ENCODE results near the gene SMARCD1. TPM values are rescaled to one million over a fixed set of nuclear protein-coding genes. Genes with fewer than 3 reads are reported as not detected.

SMARCD1 gene
- total RNA-seq, 1 experiment from 2014 or later = 84.9 TPM

- ATAC-seq (no peak), DNase-seq (ENCODE audit: low read depth, low spot score) (no peak)
- Histone ChIP-seq H3K4me1 (ENCODE audit: control insufficient read depth, insufficient read depth, low read length) (peaks cover 6% of the 10 kb centered on the region; the same call in 1 of the 2 replicates), H3K27me3 (ENCODE audit: control insufficient read depth, insufficient read depth, low read length) (no peaks in the 10 kb centered on the region), H3K27ac (ENCODE audit: low read length) (no peak overlapping the region), H3K4me3 (ENCODE audit: low read depth in 2 of 2, low read length in 2 of 2) (no peak overlapping the region), H3K9me3 (ENCODE audit: control insufficient read depth, insufficient read depth, low read depth, low read length) (no peaks in the 10 kb centered on the region), H3K36me3 (ENCODE audit: control insufficient read depth, insufficient read depth, low read length) (peaks cover 18% of the 10 kb centered on the region)
- BruUV-seq (replicated peaks) = no TSS peak
- in situ Hi-C loops (cut with HindIII; ENCODE audit: low pct_unique_long_range_greater_than_20kb, low sequenced_read_pairs) = no loop called here
- ChIA-PET CTCF (interaction anchor here (0.6 kb wide), 2 partner anchors 123 to 479 kb away, joined by 7 read pairs; no protein-coding TSS in a partner anchor), POLR2A (interaction anchor here (0.7 kb wide), 1 partner anchor 12 kb away, joined by 3 read pairs; no protein-coding TSS in a partner anchor)
- TF ChIP-seq POLR2AphosphoS5 (IDR thresholded peaks at IDR 0.05; ENCODE audit: low read depth, low read length) (no peak), TCF7L2 (IDR thresholded peaks at IDR 0.05; ENCODE audit: low read depth, low read length) (no peak), SIN3A (IDR thresholded peaks at IDR 0.05; ENCODE audit: borderline replicate concordance, insufficient read depth, low read depth, low read length) (no peak), REST (IDR thresholded peaks at IDR 0.05; ENCODE audit: insufficient read depth in 1 of 2, low read depth in 2 of 2, low read length in 1 of 2) (no peak)
- TF ChIP-seq, protein P1, sequence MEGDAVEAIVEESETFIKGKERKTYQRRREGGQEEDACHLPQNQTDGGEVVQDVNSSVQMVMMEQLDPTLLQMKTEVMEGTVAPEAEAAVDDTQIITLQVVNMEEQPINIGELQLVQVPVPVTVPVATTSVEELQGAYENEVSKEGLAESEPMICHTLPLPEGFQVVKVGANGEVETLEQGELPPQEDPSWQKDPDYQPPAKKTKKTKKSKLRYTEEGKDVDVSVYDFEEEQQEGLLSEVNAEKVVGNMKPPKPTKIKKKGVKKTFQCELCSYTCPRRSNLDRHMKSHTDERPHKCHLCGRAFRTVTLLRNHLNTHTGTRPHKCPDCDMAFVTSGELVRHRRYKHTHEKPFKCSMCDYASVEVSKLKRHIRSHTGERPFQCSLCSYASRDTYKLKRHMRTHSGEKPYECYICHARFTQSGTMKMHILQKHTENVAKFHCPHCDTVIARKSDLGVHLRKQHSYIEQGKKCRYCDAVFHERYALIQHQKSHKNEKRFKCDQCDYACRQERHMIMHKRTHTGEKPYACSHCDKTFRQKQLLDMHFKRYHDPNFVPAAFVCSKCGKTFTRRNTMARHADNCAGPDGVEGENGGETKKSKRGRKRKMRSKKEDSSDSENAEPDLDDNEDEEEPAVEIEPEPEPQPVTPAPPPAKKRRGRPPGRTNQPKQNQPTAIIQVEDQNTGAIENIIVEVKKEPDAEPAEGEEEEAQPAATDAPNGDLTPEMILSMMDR (IDR thresholded peaks at IDR 0.05) = no peak
- intact Hi-C loops (cut with micrococcal nuclease; ENCODE audit: unreplicated experiment) = loop anchor here (10.0 kb wide), 1 partner anchor 225 kb away; no protein-coding TSS in a partner anchor
Measured at GRCh38 chr12:50089730-50090129, 4.6 kb downstream of the SMARCD1 start.

DNA sequence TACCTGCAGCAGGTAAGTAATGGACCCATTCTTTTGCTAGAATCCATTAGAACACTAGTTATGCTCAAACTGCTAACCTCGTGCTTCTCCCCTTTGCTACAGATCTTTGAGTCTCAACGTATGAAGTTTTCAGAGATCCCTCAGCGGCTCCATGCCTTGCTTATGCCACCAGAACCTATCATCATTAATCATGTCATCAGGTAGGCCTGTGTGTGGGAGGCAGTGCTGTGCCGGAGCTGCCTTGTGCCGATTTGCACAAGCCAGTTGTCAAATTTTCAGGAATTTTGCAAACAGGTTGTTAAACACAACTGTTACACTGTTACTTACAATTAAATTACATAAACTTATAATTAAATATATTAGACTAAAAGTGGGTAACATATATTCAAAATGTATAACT, 5.2 kb downstream of the SMARCD1 start:
- intact Hi-C loops (cut with micrococcal nuclease; ENCODE audit: unreplicated experiment) (no loop called here), in situ Hi-C loops (cut with HindIII; ENCODE audit: low pct_unique_long_range_greater_than_20kb, low sequenced_read_pairs) (no loop called here)
- DNase-seq (ENCODE audit: low read depth, low spot score) = no peak
- H3K27ac ChIP-seq (ENCODE audit: low read length) = no peak overlapping the region
- H3K4me3 ChIP-seq (ENCODE audit: low read depth in 2 of 2, low read length in 2 of 2) = no peak overlapping the region
- H3K36me3 ChIP-seq (ENCODE audit: control insufficient read depth, insufficient read depth, low read length) = peaks cover 18% of the 10 kb centered on the region
- no peaks in the 10 kb centered on the region for H3K9me3 ChIP-seq (ENCODE audit: control insufficient read depth, insufficient read depth, low read depth, low read length)
- ChIA-PET CTCF (interaction anchor here (0.6 kb wide), 3 partner anchors 124 to 478 kb away, joined by 5 to 7 read pairs (median 7); no protein-coding TSS in a partner anchor), POLR2A (no interaction called here)
- no peak for ATAC-seq
- H3K27me3 ChIP-seq (ENCODE audit: control insufficient read depth, insufficient read depth, low read length) = no peaks in the 10 kb centered on the region
- TF ChIP-seq, protein P1 (IDR thresholded peaks at IDR 0.05) = no peak
- TF ChIP-seq TCF7L2 (IDR thresholded peaks at IDR 0.05; ENCODE audit: low read depth, low read length) (no peak), SIN3A (IDR thresholded peaks at IDR 0.05; ENCODE audit: borderline replicate concordance, insufficient read depth, low read depth, low read length) (no peak), POLR2AphosphoS5 (IDR thresholded peaks at IDR 0.05; ENCODE audit: low read depth, low read length) (no peak), REST (IDR thresholded peaks at IDR 0.05; ENCODE audit: insufficient read depth in 1 of 2, low read depth in 2 of 2, low read length in 1 of 2) (no peak)
- no TSS peak for BruUV-seq (replicated peaks)
- H3K4me1 ChIP-seq (ENCODE audit: control insufficient read depth, insufficient read depth, low read length) = peaks cover 6% of the 10 kb centered on the region; the same call in 1 of the 2 replicates

All from Panc1 (cell line).